ENCODE results near the gene VPS9D1.
A peak's percentile ranks its signal among the peaks of the same experiment; 100 is the strongest.

Gene VPS9D1

DNA sequence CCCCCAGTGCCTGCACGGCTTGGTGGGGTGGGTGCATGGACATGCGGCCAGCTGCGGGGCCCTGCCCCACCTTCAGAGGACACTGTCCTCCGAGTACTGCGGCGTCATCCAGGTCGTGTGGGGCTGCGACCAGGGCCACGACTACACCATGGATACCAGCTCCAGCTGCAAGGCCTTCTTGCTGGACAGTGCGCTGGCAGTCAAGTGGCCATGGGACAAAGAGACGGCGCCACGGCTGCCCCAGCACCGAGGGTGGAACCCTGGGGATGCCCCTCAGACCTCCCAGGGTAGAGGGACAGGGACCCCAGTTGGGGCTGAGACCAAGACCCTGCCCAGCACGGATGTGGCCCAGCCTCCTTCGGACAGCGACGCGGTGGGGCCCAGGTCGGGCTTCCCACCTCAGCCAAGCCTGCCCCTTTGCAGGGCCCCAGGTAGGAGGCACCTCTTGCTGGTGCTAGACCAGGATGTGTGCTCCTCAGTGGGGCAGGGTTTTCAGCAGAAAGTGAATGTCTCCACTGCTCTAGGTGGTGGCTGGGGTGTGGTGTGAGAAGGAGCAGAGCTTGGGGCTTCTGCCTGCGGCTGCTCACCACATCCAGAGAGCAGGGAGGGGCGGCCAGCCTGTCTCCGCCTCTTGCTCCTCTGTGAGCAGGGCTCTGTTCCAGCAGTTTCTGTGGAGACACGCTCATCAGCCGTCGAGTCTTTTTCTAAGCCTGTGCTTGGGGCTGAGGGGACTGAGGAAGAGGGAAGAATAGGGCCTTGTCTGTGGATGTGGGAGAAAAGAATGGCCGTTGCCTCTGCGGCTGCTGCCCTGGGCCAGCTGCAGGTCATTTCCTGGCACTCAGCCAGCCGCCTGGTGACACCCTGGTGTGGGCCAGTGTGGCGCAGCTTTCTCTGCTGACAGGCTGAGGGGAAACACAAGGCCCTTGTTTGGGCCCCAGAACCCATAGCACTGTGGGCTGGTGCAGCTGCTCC is 2.9 kb upstream of the VPS9D1 start:
- peaks cover 51% of the 10 kb centered on the region for H3K36me3 Mint-ChIP-seq (ENCODE audit: low read depth)
- peaks cover 58% of the 10 kb centered on the region for H3K4me1 Mint-ChIP-seq (ENCODE audit: low read depth)

DNA sequence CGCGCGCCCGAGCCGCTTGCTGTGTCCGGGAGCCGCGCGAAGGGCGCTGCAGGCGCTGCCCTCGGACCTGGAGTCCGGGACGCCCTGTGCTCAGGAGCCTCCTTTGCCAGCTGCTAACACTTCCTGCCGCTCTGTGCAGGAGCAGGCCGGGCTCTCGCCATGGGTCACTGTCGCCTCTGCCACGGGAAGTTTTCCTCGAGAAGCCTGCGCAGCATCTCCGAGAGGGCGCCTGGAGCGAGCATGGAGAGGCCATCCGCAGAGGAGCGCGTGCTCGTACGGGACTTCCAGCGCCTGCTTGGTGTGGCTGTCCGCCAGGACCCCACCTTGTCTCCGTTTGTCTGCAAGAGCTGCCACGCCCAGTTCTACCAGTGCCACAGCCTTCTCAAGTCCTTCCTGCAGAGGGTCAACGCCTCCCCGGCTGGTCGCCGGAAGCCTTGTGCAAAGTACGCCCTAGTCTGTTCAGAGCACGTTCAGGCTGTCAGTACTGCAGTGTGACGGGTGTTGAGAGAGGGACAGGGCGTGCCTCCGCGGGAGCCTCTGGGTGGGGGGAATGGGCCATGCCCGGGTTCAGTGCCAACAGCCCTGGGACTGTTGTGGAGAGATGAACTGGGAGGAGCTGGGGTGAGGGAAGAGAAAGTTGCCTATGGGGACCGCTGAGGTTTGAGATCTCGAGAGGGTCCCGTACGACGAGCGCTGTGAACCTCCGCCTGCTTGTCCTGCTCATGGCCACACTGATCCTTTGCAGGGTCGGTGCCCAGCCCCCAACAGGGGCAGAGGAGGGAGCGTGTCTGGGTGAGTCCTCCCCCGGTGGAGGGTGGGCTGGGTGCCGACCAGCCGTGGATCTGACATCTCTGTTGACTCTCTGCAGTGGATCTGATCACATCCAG is 1.9 kb upstream of the VPS9D1 start:
- no peaks in the 10 kb centered on the region for H3K9me3 Mint-ChIP-seq

More for the DNA sequence above, 2.9 kb upstream of the VPS9D1 start:
- Mint-ChIP-seq H3K4me3 (peak overlapping the region; percentile 89), H3K27ac (peak overlapping the region; percentile 94), H3K27me3 (no peaks in the 10 kb centered on the region), H3K9me3 (no peaks in the 10 kb centered on the region)
- DNase-seq, result peak; percentile 80

GRCh38 chr16:89721546-89722391 is 1.1 kb upstream of the VPS9D1 start:
- H3K4me1 Mint-ChIP-seq (ENCODE audit: low read depth), result peaks cover 55% of the 10 kb centered on the region
- H3K4me3 Mint-ChIP-seq, result peak overlapping the region; percentile 89
- H3K36me3 Mint-ChIP-seq (ENCODE audit: low read depth), result peaks cover 49% of the 10 kb centered on the region
- DNase-seq, result peak; percentile 86
- H3K27me3 Mint-ChIP-seq, result no peaks in the 10 kb centered on the region
- peak overlapping the region; percentile 94 for H3K27ac Mint-ChIP-seq
- H3K9me3 Mint-ChIP-seq, result no peaks in the 10 kb centered on the region

More for the DNA sequence above, 1.9 kb upstream of the VPS9D1 start:
- Mint-ChIP-seq H3K36me3 (ENCODE audit: low read depth) (peaks cover 52% of the 10 kb centered on the region), H3K27ac (peak overlapping the region; percentile 94), H3K4me3 (peak overlapping the region; percentile 89), H3K27me3 (no peaks in the 10 kb centered on the region), H3K4me1 (ENCODE audit: low read depth) (peaks cover 62% of the 10 kb centered on the region)
- peak; percentile 74 for DNase-seq

DNA sequence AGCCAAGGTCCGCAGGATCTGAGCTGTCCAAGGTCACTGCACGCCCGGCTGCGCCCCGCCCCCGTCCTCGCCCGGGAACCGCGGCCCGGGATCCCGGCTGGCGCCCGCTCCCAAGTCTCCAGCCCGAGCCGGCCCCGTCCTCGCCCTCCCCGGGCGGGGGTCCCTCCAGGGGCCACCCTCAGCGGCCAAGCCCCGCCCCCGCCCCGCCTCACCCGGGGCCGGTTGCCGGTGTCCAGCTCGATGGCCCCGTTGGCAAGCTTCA is 216 bp downstream of the VPS9D1 start:
- Mint-ChIP-seq H3K27ac (peak overlapping the region; percentile 91), H3K4me1 (ENCODE audit: low read depth) (peaks cover 52% of the 10 kb centered on the region), H3K36me3 (ENCODE audit: low read depth) (peaks cover 51% of the 10 kb centered on the region), H3K27me3 (no peaks in the 10 kb centered on the region), H3K4me3 (peak overlapping the region; percentile 76), H3K9me3 (no peaks in the 10 kb centered on the region)
- DNase-seq, result no peak

GRCh38 chr16:89717688-89718505 is 2.8 kb downstream of the VPS9D1 start:
- Mint-ChIP-seq H3K4me1 (ENCODE audit: low read depth) (peaks cover 37% of the 10 kb centered on the region), H3K27me3 (no peaks in the 10 kb centered on the region), H3K36me3 (ENCODE audit: low read depth) (peaks cover 51% of the 10 kb centered on the region), H3K9me3 (no peaks in the 10 kb centered on the region), H3K27ac (peak overlapping the region; percentile 26), H3K4me3 (no peak overlapping the region)
- no peak for DNase-seq

DNA sequence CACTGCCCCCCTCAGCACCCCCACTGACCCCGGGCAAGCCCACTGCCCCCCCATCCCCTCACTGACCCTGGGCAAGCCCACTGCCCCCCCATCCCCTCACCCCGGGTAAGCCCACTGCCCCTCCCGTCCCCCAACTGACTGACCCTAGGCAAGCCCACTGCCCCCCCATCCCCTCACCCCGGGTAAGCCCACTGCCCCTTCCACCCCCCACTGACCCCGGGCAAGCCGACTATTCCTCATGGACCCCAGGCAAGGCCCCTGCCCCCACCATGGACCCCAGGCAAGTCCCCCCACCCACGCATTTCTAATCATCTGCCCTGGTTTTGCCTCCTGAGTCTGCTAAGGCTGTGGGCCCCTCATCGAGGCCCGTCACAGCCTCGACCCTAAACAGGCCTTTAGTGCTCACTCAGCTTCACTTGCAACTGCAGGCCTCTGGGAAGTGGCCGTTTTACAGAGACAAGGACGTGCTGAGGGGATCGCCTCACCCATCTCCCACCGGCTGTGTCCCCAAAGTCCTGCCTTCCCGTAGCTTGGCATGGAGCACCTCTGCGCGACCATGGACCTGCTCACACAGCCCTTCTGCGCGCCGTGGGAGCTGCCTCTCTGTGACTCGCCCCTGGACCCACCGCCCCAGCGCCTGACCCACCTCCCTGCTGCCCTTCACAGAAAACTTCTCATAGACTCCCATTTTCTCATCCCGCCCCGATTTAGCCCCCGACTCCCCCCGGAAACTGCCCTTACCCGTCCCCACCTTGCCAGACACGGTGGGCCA is 3.6 kb downstream of the VPS9D1 start:
- no peaks in the 10 kb centered on the region for H3K27me3 Mint-ChIP-seq
- no peaks in the 10 kb centered on the region for H3K9me3 Mint-ChIP-seq
- peaks cover 31% of the 10 kb centered on the region for H3K4me1 Mint-ChIP-seq (ENCODE audit: low read depth)
- DNase-seq, result no peak
- no peak overlapping the region for H3K4me3 Mint-ChIP-seq
- peaks cover 51% of the 10 kb centered on the region for H3K36me3 Mint-ChIP-seq (ENCODE audit: low read depth)
- no peak overlapping the region for H3K27ac Mint-ChIP-seq

- H3K4me1 Mint-ChIP-seq (ENCODE audit: low read depth), result peaks cover 31% of the 10 kb centered on the region
- H3K36me3 Mint-ChIP-seq (ENCODE audit: low read depth), result peaks cover 52% of the 10 kb centered on the region
- no peaks in the 10 kb centered on the region for H3K27me3 Mint-ChIP-seq
- no peaks in the 10 kb centered on the region for H3K9me3 Mint-ChIP-seq
- H3K4me3 Mint-ChIP-seq, result no peak overlapping the region
- H3K27ac Mint-ChIP-seq, result no peak overlapping the region
- DNase-seq, result no peak
Measured at GRCh38 chr16:89716493-89716892, 4.2 kb downstream of the VPS9D1 start.

DNA sequence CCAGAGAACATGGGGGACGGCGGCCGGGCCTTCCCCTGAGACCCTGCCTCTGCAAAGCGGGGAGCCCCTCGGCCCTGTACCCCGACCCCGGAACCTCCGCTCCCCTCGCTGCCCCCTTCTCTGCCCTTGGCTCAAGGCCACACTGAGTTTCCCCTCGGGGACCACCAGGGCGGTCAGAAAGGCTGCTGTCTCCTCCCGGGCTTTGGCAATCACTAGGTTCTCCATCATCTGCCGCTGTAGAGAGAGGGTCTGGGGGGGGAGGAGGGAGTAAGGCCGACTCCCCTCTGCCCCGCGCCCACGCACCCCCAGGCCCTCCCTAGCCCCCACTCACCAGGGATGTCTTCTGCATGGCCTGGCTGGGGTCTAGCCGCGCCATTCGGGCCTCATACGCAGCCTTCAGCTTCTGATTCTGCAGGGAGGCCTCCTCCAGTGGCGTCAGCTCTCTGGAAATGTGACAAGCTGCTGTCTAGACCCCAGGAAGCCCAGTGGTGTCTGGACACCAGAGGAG is 8.4 kb downstream of the VPS9D1 start:
- Mint-ChIP-seq H3K4me3 (peak overlapping the region; percentile 83), H3K27me3 (no peaks in the 10 kb centered on the region), H3K27ac (peak overlapping the region; percentile 82), H3K9me3 (no peaks in the 10 kb centered on the region), H3K4me1 (ENCODE audit: low read depth) (peaks cover 5% of the 10 kb centered on the region), H3K36me3 (ENCODE audit: low read depth) (peaks cover 41% of the 10 kb centered on the region)
- no peak for DNase-seq

DNA sequence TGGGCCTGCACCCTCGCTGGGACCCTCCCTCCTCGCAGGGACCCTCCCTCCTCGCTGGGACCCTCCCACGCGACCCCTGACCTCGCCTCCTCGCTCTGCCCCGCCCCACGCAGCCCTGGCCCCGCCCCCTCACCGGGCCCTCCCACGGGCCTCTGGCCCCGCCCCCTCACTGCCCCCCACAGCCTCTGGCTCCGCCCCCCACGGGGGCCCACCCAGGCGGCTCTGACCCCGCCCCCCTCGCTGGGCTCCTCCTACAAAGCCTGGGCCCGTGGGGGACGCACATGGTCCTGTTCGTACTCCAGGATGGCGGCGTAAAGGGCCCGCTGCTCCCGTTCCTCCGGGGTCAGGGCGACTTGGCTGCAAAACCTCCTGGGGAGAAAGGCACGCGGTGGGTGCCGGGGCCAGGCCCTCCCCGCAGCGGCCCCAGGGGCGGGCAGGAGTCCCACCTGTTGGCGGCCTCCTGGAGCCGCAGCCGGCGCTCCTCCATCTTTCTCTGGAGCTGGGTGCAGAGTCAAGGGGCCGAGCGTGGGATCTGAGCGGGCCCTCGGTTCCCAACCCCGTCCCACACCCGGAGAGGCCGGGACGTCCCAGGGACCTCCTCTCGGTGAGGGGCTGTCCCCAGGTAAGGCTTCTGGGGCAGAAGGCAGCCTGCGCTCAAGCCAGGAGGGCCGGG is 9.0 kb downstream of the VPS9D1 start:
- DNase-seq, result peak; percentile 91
- Mint-ChIP-seq H3K4me1 (ENCODE audit: low read depth) (peaks cover 5% of the 10 kb centered on the region), H3K27me3 (no peaks in the 10 kb centered on the region), H3K27ac (peak overlapping the region; percentile 82), H3K4me3 (peak overlapping the region; percentile 83), H3K9me3 (no peaks in the 10 kb centered on the region), H3K36me3 (ENCODE audit: low read depth) (peaks cover 38% of the 10 kb centered on the region)

DNA sequence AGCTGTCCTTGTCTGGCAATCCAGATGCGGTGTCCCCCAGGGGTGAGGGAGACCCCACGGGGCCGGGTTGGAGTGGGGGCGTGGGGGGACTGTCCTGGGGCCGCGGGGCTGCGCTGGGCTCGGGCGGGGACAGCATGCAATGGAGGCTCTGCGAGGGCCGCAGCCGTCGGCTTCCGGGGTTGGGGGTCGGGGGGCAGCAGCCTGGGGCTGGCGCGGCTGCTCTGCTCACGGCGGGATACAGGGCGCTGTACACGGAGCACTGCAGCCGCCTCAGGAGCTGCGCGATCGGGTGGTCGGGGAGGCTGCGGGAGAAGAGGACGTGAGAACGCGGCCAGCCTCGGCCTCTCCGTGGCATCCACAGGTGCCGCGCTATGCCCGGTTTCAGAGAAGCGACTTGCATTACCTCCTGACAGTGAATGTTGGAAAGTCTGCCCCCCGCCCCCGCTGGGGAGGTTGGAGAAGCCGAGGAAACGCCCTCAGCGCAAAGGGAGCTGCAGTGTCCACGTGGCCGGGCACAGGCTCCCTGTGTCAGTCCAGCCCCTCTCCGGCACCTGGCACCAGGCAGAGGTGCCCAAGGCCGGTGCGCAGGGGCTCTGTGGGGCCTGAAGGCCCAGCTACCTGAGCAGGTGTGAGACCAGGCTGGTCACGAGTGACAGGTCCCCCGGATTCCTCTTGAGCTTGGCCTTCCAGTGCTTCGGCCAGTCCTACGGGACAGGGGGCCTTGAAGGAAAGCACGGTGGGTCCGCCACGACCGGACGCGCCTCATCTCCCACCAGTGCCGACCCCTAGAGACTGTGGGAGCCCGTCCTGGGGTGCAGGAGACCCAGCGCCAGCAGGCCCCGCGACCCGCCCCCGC is 9.8 kb downstream of the VPS9D1 start:
- Mint-ChIP-seq H3K9me3 (no peaks in the 10 kb centered on the region), H3K27ac (no peak overlapping the region), H3K36me3 (ENCODE audit: low read depth) (peaks cover 31% of the 10 kb centered on the region), H3K4me1 (ENCODE audit: low read depth) (peaks cover 11% of the 10 kb centered on the region), H3K27me3 (no peaks in the 10 kb centered on the region), H3K4me3 (peak overlapping the region; percentile 8)
- DNase-seq, result no peak

DNA sequence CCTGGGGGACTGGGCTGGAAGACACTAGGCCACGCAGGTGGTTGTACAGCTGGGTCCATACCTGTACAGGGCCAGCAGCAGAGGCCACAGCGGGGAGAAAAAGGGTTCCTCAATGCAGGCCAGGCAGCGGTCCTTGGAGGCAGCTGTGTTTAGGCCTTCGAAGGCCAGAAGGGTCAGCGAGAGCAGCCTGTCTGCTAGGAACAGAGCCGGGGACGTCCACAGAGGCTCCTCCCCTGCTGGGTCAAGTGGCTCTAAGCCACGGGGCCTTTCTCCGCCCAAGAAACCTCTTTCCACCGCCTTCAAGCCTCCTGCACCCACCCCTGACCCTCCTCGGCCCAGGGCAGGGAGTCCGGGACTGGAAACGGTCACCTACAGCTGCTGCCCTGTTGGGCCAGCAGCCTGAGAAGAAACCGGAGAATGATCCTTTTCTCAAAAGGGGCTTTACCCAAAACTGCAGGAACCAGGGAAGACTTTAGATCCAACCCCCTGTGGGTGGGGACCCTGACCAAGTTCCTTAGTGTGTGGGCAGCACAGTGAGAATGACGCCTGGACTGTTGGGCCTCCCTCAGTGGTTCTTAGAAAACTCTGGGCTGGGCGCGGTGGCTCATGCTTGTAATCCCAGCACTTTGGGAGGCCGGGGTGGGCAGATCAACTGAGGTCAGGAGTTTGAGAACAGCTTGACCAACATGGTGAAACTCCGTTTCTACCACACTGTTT is 10.8 kb downstream of the VPS9D1 start:
- Mint-ChIP-seq H3K4me3 (peak overlapping the region; percentile 44), H3K36me3 (ENCODE audit: low read depth) (peaks cover 23% of the 10 kb centered on the region)

More for the DNA sequence above, 10.8 kb downstream of the VPS9D1 start:
- DNase-seq, result no peak
- H3K9me3 Mint-ChIP-seq, result no peaks in the 10 kb centered on the region
- no peaks in the 10 kb centered on the region for H3K27me3 Mint-ChIP-seq
- H3K27ac Mint-ChIP-seq, result no peak overlapping the region
- peaks cover 12% of the 10 kb centered on the region for H3K4me1 Mint-ChIP-seq (ENCODE audit: low read depth)
